Coronary artery (tissue), 2 donors: Measurements from ENCODE around the gene CAGE1.

Experiments
- DNase-seq: peaks from one replicate; pipeline ENCODE4 v3.0.0-alpha.2; 2017; ENCODE audit warnings: low spot score
- H3K27ac ChIP-seq, 2 donors: fragments of 200-600 bp; sonication (generic); one replicate each; pipeline ENCODE4 v1.5.1; 2016 to 2019
- H3K4me3 ChIP-seq: fragments of 200-600 bp; sonication (generic); 2 replicates; pipeline ENCODE4 v1.5.1; 2016; ENCODE audit warnings: mild to moderate bottlenecking, moderate library complexity
- TF ChIP-seq, protein P1 (sequence below): fragments of 200-600 bp; sonication (generic); IDR thresholded peaks from one replicate; pipeline ENCODE4 v1.5.1; 2019; ENCODE audit warnings: antibody characterized with exemption

Gene CAGE1

DNA sequence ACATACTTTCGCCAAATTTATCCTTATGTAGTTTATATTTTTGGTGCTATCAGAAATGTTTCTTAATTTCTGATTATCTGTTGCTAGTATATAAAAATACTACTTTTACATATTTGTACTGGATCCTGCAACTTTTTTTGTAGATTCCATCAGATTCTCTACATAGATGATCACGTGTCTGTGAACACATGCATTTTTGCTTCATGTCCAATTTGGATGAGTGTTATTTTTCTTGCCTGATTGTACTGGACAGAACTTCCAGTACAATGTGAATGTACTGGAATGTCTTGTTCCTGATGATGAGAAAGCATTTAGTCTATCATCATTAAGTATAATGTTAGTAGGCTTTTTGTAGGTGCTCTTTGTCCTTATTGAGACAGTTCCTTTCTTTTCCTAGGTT, 51.5 kb downstream of the CAGE1 start:
- no peak overlapping the region for H3K27ac ChIP-seq
- TF ChIP-seq, protein P1, sequence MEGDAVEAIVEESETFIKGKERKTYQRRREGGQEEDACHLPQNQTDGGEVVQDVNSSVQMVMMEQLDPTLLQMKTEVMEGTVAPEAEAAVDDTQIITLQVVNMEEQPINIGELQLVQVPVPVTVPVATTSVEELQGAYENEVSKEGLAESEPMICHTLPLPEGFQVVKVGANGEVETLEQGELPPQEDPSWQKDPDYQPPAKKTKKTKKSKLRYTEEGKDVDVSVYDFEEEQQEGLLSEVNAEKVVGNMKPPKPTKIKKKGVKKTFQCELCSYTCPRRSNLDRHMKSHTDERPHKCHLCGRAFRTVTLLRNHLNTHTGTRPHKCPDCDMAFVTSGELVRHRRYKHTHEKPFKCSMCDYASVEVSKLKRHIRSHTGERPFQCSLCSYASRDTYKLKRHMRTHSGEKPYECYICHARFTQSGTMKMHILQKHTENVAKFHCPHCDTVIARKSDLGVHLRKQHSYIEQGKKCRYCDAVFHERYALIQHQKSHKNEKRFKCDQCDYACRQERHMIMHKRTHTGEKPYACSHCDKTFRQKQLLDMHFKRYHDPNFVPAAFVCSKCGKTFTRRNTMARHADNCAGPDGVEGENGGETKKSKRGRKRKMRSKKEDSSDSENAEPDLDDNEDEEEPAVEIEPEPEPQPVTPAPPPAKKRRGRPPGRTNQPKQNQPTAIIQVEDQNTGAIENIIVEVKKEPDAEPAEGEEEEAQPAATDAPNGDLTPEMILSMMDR = no peak
- DNase-seq = no peak
- no peak overlapping the region for H3K4me3 ChIP-seq

DNA sequence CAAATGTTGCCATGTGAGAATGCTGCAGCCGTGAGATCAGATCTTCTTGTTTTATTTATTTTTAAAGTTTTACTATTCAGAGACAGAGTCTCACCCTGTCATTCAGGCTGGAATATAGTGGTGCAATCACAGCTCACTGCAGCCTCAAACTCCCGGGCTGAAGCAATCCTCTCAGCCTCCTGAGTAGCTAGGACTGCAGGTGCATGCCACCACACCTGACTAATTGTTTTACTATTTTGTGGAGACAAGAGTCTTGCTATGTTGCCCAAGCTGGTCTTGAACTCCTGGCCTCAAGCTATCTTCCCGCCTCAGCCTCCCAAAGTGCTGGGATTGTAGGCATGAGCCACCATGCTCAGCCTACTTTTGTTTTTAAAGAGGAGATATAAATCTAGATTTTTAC, 54.0 kb downstream of the CAGE1 start:
- Histone ChIP-seq H3K27ac (no peak overlapping the region), H3K4me3 (no peak overlapping the region)
- DNase-seq = no peak
- TF ChIP-seq, protein P1 = no peak

DNA sequence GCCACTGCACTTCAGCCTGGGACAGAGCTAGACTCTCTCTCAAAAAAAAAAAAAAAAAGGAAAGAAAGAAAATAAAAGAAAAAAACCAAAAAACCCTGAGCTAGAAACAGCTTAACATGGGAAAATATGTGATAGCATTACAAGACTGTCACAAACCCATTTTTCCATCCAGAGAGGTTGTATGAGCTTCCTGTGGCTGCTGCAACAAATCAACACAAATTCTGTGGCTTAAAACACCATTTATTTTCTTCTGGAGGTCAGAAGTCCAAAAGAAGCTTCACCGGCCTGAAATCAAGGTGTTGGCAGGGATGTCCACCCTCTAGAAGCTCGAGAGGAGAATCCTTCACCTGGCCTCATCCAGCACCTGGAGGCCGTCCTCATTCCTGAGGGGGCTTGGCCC, 54.9 kb downstream of the CAGE1 start:
- no peak overlapping the region for H3K27ac ChIP-seq
- TF ChIP-seq, protein P1 = no peak

GRCh38 chr6:7332090-7332745, 57.3 kb downstream of the CAGE1 start:
- Histone ChIP-seq H3K4me3 (no peak overlapping the region), H3K27ac (no peak overlapping the region)
- DNase-seq = no peak
- TF ChIP-seq, protein P1 = no peak

More for the DNA sequence above, 54.9 kb downstream of the CAGE1 start:
- no peak overlapping the region for H3K4me3 ChIP-seq
- no peak for DNase-seq

DNA sequence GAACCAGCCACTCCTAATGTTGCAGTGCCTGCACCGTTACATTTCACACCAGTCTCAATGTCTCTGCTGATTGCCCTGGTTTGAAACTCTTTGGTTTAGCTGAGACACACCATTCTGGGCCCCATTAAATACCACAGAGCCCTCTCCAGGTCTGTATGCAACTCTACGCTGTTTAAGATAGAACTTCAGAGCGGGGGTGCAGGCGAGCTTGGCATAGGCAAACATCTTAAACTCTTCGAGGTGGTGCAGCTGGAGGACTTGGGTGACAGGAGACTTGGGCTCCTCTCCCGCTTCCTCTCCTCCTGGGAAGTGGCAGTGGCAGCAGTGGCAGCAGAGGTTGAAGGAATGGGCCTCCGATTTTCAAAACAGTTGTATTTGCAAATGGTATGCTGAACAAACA, 58.1 kb downstream of the CAGE1 start:
- Histone ChIP-seq H3K4me3 (no peak overlapping the region), H3K27ac (no peak overlapping the region)
- TF ChIP-seq, protein P1 = no peak
- no peak for DNase-seq

DNA sequence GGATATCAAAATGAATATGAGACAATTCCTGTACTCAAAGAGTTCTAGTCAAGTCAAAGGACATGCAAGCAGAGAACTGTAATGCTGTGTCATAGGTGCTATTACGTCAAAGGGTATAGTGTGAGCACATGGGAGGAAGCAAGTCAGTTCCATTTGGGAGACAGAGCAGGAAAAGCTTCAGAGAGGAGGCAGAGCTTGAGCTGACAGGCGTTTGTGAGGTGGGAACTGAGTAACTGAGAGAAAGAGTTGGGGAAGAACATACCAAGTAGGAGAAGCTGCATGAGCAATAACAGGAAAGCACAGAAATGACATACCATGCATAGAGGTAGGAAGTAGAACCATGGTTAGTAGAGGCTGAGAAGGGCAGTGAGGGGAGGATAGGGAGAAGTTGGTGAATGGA, 61.3 kb downstream of the CAGE1 start:
- H3K4me3 ChIP-seq = no peak overlapping the region
- TF ChIP-seq, protein P1 = no peak
- H3K27ac ChIP-seq = no peak overlapping the region
- no peak for DNase-seq

- no peak overlapping the region for H3K27ac ChIP-seq
- no peak overlapping the region for H3K4me3 ChIP-seq
- TF ChIP-seq, protein P1 = no peak
- no peak for DNase-seq
Measured at GRCh38 chr6:7325750-7326149, 63.8 kb downstream of the CAGE1 start.
